BLaER1 (cell line): ENCODE measurements around the gene KCNN1.

ENCODE experiments used
- H3K27ac ChIP-seq: shearing (Covaris generic); formaldehyde crosslinking; 2 replicates; pipeline ENCODE4 v1.8.1; 2022
- H3K27me3 ChIP-seq: shearing (Covaris generic); formaldehyde crosslinking; 2 replicates; pipeline ENCODE4 v1.8.1; 2022
- H3K36me3 ChIP-seq: shearing (Covaris generic); formaldehyde crosslinking; 2 replicates; pipeline ENCODE4 v1.8.1; 2022
- H3K4me1 ChIP-seq: shearing (Covaris generic); formaldehyde crosslinking; 2 replicates; pipeline ENCODE4 v1.8.1; 2022
- H3K4me2 ChIP-seq: shearing (Covaris generic); formaldehyde crosslinking; 2 replicates; pipeline ENCODE4 v1.8.1; 2022
- H3K4me3 ChIP-seq: shearing (Covaris generic); formaldehyde crosslinking; 2 replicates; pipeline ENCODE4 v1.8.1; 2022
- H3K9ac ChIP-seq: shearing (Covaris generic); formaldehyde crosslinking; 2 replicates; pipeline ENCODE4 v1.8.1; 2022
- H3K9me3 ChIP-seq: shearing (Covaris generic); formaldehyde crosslinking; 2 replicates; pipeline ENCODE4 v1.8.1; 2022
- H4K20me1 ChIP-seq: shearing (Covaris generic); formaldehyde crosslinking; 2 replicates; pipeline ENCODE4 v1.8.1; 2022
- Cebpa-rat ChIP-seq: shearing (Covaris generic); IDR thresholded peaks from 2 replicates; pipeline ENCODE4 v1.8.1; 2022

Gene KCNN1

GRCh38 chr19:18008814-18009213 lies 41.9 kb downstream of the KCNN1 start:
- peaks cover 62% of the 10 kb centered on the region for H4K20me1 ChIP-seq
- H3K9me3 ChIP-seq: no peaks in the 10 kb centered on the region
- H3K27me3 ChIP-seq: no peaks in the 10 kb centered on the region
- peak overlapping the region; percentile 75 for H3K9ac ChIP-seq
- H3K4me2 ChIP-seq: peak overlapping the region; percentile 90
- H3K36me3 ChIP-seq: peaks cover 81% of the 10 kb centered on the region
- H3K4me3 ChIP-seq: peak overlapping the region; percentile 67
- TF ChIP-seq Cebpa-rat: no peak
- H3K27ac ChIP-seq: peak overlapping the region; percentile 62; the same call in 1 of the 2 replicates
- H3K4me1 ChIP-seq: peaks cover 41% of the 10 kb centered on the region

DNA sequence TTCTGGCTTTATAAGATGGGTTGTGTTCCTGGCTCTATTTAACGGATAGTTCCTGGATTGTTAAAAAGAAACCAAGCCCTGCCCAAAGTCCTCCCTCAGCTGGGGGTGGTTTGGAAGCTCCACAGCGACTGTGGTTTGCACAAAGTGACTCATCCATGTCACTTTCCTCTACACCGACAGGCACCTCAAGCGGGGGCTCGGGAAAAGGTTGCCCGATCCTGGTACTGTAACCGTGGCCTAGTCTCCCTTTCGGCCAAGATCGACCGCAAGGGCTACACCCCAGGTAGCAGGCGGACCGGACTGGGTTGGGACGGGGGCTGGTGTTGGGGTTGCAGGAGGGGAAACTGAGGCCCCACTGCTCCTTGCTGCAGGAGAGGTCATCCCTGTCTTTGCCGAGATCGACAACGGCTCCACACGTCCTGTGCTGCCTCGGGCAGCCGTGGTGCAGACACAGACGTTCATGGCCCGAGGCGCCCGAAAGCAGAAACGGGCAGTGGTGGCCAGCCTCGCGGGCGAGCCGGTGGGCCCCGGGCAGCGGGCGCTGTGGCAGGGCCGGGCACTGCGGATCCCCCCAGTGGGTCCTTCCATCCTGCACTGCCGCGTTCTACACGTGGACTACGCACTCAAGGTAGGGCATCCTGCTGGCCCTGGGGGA lies 42.6 kb downstream of the KCNN1 start:
- peaks cover 58% of the 10 kb centered on the region for H4K20me1 ChIP-seq
- no peak for TF ChIP-seq Cebpa-rat
- H3K27ac ChIP-seq: peak overlapping the region; percentile 7; the same call in 1 of the 2 replicates
- peak overlapping the region; percentile 67; the same call in 1 of the 2 replicates for H3K4me3 ChIP-seq
- no peaks in the 10 kb centered on the region for H3K9me3 ChIP-seq
- peaks cover 81% of the 10 kb centered on the region for H3K36me3 ChIP-seq
- H3K9ac ChIP-seq: peak overlapping the region; percentile 75; the same call in 1 of the 2 replicates
- H3K4me2 ChIP-seq: peak overlapping the region; percentile 90; the same call in 1 of the 2 replicates
- H3K27me3 ChIP-seq: no peaks in the 10 kb centered on the region
- peaks cover 45% of the 10 kb centered on the region for H3K4me1 ChIP-seq

DNA sequence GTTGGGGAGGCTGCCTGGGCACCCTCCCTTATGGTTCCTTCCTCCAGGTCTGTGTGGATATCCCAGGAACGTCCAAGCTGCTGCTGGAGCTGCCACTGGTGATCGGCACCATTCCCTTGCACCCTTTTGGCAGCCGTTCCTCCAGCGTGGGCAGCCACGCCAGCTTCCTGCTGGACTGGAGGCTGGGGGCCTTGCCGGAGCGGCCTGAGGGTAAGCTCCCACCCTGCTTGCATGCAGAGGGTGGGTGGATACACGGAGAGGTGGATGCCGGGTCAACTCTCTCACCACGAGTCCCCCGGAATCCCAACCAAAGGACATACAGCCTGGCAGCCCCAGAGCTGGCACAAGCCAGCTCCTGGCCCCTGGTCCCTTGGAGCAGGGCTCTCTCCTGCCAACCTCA lies 43.2 kb downstream of the KCNN1 start:
- no peak for TF ChIP-seq Cebpa-rat
- peaks cover 85% of the 10 kb centered on the region for H3K36me3 ChIP-seq
- H3K9me3 ChIP-seq: no peaks in the 10 kb centered on the region
- no peaks in the 10 kb centered on the region for H3K27me3 ChIP-seq
- no peak overlapping the region; the same call in 1 of the 2 replicates for H3K4me3 ChIP-seq
- peaks cover 47% of the 10 kb centered on the region for H3K4me1 ChIP-seq
- H3K27ac ChIP-seq: no peak overlapping the region
- no peak overlapping the region; the same call in 1 of the 2 replicates for H3K4me2 ChIP-seq
- H4K20me1 ChIP-seq: peaks cover 56% of the 10 kb centered on the region
- H3K9ac ChIP-seq: 0 out of 2 replicates have a peak overlapping the region, but pooled peaks have one; percentile 8

DNA sequence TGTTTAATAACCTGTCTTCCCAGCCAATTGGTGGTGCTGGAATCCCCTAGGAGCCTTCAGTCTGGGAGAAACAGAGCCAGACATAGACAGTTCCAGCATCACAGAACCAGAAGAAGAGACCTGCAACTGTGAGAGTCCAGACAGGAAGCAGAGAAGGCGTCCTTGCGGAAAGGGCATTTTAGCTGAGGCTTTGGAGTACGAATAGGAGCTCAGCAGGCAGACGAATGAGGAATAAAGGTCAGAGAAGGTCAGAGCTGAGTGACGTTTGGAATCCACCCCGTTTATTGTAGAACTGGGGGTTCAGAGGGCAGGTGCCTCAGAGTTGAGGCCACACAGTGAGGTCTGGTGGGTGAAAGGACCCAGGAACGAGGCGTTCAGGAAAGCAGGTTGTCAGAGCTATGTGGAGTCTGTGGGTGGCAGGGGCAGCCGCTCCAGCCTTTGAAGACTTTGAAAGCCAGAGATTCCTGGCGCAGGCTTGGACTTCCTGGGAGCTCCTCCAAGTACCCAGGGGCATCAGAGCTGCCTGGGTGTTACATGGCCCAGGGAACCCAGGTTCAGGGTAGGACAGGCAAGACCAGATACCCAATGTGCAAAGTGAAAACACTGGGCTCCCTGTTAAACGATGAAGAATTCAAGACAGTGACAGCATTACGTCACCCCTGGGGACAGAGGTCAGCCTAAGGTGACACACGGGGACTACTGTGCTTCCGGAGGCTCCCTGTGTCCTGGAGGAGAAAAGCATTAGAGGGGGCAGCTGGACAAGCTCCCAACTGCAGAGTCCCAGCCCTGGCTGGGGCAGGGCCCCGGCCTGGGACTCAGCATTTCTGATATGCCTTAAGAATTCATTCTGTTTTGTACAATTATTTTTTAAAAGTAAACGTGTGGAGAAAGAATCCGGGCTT lies 46.6 kb downstream of the KCNN1 start:
- Histone ChIP-seq H3K4me2 (no peak overlapping the region; the same call in 1 of the 2 replicates), H3K9ac (0 out of 2 replicates have a peak overlapping the region, but pooled peaks have one; percentile 29), H3K36me3 (peaks cover 74% of the 10 kb centered on the region)

GRCh38 chr19:18014197-18014596 lies 47.3 kb downstream of the KCNN1 start:
- H3K4me2 ChIP-seq: no peak overlapping the region; the same call in 1 of the 2 replicates
- peaks cover 67% of the 10 kb centered on the region for H3K36me3 ChIP-seq
- 0 out of 2 replicates have a peak overlapping the region, but pooled peaks have one; percentile 29 for H3K9ac ChIP-seq
- peaks cover 25% of the 10 kb centered on the region; the same call in 1 of the 2 replicates for H4K20me1 ChIP-seq
- no peak overlapping the region for H3K4me3 ChIP-seq
- H3K9me3 ChIP-seq: no peaks in the 10 kb centered on the region
- peak overlapping the region; percentile 38; the same call in 1 of the 2 replicates for H3K27ac ChIP-seq
- peaks cover 58% of the 10 kb centered on the region for H3K4me1 ChIP-seq
- no peak for TF ChIP-seq Cebpa-rat
- no peaks in the 10 kb centered on the region for H3K27me3 ChIP-seq

More for the DNA sequence above, 46.6 kb downstream of the KCNN1 start:
- H4K20me1 ChIP-seq: peaks cover 33% of the 10 kb centered on the region
- H3K4me1 ChIP-seq: peaks cover 59% of the 10 kb centered on the region
- H3K4me3 ChIP-seq: no peak overlapping the region
- H3K9me3 ChIP-seq: no peaks in the 10 kb centered on the region
- no peaks in the 10 kb centered on the region for H3K27me3 ChIP-seq
- TF ChIP-seq Cebpa-rat: no peak
- no peak overlapping the region; the same call in 1 of the 2 replicates for H3K27ac ChIP-seq

- Histone ChIP-seq H3K27me3 (no peaks in the 10 kb centered on the region), H3K4me3 (no peak overlapping the region), H3K36me3 (peaks cover 45% of the 10 kb centered on the region), H3K27ac (peak overlapping the region; percentile 67), H3K9ac (no peak overlapping the region; the same call in 1 of the 2 replicates), H4K20me1 (peaks cover 12% of the 10 kb centered on the region; the same call in 1 of the 2 replicates), H3K9me3 (no peaks in the 10 kb centered on the region), H3K4me1 (peaks cover 63% of the 10 kb centered on the region), H3K4me2 (peak overlapping the region; percentile 53)
- TF ChIP-seq Cebpa-rat: no peak
Measured at GRCh38 chr19:18016209-18016910, 49.5 kb downstream of the KCNN1 start.

DNA sequence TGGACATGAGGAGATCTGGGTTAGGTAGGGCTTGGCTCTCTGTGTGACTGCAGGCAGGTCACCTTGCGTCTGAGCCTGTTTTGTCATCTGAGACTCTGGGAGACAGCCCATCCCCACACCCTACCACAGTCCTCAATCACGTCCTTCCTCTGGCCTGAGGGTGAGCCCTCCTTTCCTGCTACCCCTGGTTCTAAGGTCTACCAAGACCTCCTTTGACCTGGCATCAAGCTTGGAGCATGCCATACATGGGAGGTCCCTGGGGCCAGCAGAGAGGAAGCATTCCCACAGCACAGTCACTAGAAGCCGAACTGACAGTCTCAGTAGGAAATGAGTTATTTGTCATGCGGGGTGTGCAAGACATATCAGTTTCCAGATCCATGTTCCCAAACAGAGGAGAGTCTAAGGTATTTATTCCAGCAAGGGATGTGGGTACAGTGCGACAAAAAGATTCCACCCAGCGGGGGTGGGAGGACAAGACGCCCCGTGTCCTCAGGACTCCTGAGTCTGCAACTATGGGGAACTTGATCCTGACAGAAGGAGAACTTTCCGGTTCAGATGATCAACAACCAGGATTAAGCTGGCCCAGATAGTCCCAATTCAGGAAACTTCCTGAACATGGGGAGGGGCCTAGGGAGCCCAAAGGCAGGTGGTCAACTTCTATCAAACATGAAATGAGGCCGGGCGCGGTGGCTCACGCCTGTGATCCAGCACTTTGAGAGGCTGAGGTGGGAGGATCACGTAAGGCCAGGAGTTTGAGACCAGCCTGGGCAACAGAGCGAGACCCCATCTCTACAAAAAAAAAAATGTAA lies 50.6 kb downstream of the KCNN1 start:
- H3K9me3 ChIP-seq: no peaks in the 10 kb centered on the region
- H4K20me1 ChIP-seq: peaks cover 12% of the 10 kb centered on the region; the same call in 1 of the 2 replicates
- H3K36me3 ChIP-seq: peaks cover 34% of the 10 kb centered on the region
- H3K27ac ChIP-seq: peak overlapping the region; percentile 67
- no peak overlapping the region for H3K4me3 ChIP-seq
- peaks cover 71% of the 10 kb centered on the region for H3K4me1 ChIP-seq
- peak overlapping the region; percentile 31; the same call in 1 of the 2 replicates for H3K9ac ChIP-seq
- H3K27me3 ChIP-seq: no peaks in the 10 kb centered on the region
- H3K4me2 ChIP-seq: peak overlapping the region; percentile 53
- no peak for TF ChIP-seq Cebpa-rat

DNA sequence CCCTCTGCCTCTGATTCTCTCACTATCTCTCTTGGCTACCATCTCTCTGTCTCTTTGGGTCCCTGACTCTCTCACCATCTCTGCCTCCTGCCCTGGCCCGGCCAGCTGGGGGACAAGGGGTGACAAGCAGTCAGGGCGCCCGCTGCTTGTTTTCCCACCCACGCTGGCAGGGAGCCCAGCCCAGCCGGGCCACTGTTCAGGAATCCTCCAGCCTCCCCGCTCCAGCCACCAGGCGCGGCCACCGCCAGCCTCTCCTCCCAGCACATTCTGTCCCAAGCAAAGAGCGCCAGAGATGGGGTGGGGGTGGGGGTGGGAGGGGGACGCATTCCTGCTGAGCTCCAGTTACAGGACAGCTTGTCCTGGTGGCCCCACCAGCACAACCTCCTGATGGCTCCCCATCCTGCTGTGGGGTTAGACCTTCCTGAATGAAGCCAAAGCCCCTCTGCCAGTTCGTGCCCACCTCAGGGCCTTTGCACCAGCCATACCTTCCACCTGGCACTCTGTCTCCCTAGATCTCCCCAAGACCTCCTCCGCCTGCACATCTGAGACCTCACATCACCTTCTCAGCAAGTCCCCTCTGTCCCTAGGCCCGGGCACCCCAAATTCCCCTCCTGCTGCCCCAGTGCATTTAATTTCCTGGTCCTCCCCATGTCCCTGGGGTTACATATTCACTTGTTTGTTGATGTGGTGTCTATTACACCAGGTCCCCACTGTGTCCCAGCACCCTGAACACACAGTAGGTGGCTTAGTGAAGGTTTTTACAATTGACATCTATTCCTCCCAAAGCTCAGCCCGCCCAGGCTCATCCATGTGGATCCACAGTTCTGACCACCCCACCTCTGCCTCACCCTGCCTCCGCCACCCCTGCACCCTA lies 53.5 kb downstream of the KCNN1 start:
- H3K36me3 ChIP-seq: peaks cover 4% of the 10 kb centered on the region
- TF ChIP-seq Cebpa-rat: no peak
- peaks cover 80% of the 10 kb centered on the region for H3K4me1 ChIP-seq
- no peaks in the 10 kb centered on the region for H4K20me1 ChIP-seq
- peak overlapping the region; percentile 99 for H3K27ac ChIP-seq
- no peaks in the 10 kb centered on the region for H3K9me3 ChIP-seq
- H3K27me3 ChIP-seq: no peaks in the 10 kb centered on the region
- H3K4me2 ChIP-seq: peak overlapping the region; percentile 90; the same call in 1 of the 2 replicates
- no peak overlapping the region for H3K4me3 ChIP-seq
- no peak overlapping the region for H3K9ac ChIP-seq
